Stomach (tissue), 9 donors: ENCODE results near the gene RHOH. TPM values are rescaled to one million over a fixed set of nuclear protein-coding genes. Genes with fewer than 3 reads are reported as not detected.

ENCODE experiments used
- DNase-seq, 2 donors: peaks; one replicate each; pipeline versions ENCODE4 v3.0.0 to v3.0.0-alpha.2; 2013 to 2019
- H3K27ac ChIP-seq, 5 donors: fragments of 200-600 bp in 4 of 5; sonication (generic) in 4 of 5; one replicate each; pipeline ENCODE4 v1.5.1; 2013 to 2019; ENCODE audit warnings: mild to moderate bottlenecking in 1 of 5, moderate library complexity in 1 of 5
- H3K27me3 ChIP-seq, 3 donors: fragments of 200-600 bp; sonication (generic); one replicate each; pipeline ENCODE4 v1.5.1; 2017 to 2019; ENCODE audit warnings: mixed run types in 1 of 3
- H3K36me3 ChIP-seq, 4 donors: fragments of 200-600 bp; sonication (generic); 1 replicate in 3 of 4; 2 replicates in 1 of 4; pipeline ENCODE4 v1.5.1; 2016 to 2019
- H3K4me1 ChIP-seq, 4 donors: fragments of 200-600 bp; sonication (generic); one replicate each; pipeline ENCODE4 v1.5.1; 2016 to 2019
- H3K4me3 ChIP-seq, 4 donors: fragments of 200-600 bp; sonication (generic) in 3 of 4; one replicate each; pipeline ENCODE4 v1.5.1; 2016 to 2019; ENCODE audit warnings: mild to moderate bottlenecking in 1 of 4
- H3K9me3 ChIP-seq, 4 donors: fragments of 200-600 bp; sonication (generic); one replicate each; pipeline ENCODE4 v1.5.1; 2016 to 2019
- CTCF ChIP-seq, 7 experiments: fragments of 450-650 bp in 4 of 7; fragments of 200-600 bp in 3 of 7; sonication (generic) in 3 of 7; IDR thresholded peaks; one replicate each; pipeline ENCODE4 v1.5.1; 2016 to 2019; ENCODE audit warnings: antibody characterized with exemption in 7 of 7, control low read depth in 2 of 7, mild to moderate bottlenecking in 1 of 7
- EP300 ChIP-seq: sonication (generic); formaldehyde crosslinking; IDR thresholded peaks from one replicate; pipeline ENCODE4 v1.6.1; 2017; ENCODE audit warnings: antibody characterized with exemption
- POLR2A ChIP-seq, 4 donors: fragments of 450-650 bp; IDR thresholded peaks; one replicate each; pipeline ENCODE4 v1.6.1; 2016; ENCODE audit warnings: antibody characterized with exemption in 4 of 4, control low read depth in 2 of 4, mild to moderate bottlenecking in 1 of 4, moderate library complexity in 1 of 4
- POLR2AphosphoS5 ChIP-seq, 3 donors: sonication (generic); formaldehyde crosslinking; IDR thresholded peaks; one replicate each; pipeline ENCODE4 v1.6.1; 2016; ENCODE audit warnings: antibody characterized with exemption in 3 of 3
- WGBS, 5 donors: extraction: QIAGEN DNeasy Blood & Tissue Kit in 3 of 5; methylation state at CpG; one replicate each; pipeline versions ENCODE4 v1.1.5 to v1.1.7; 2013 to 2018; 5-methylcytosine and 5-hydroxymethylcytosine counted together
- intact Hi-C: fragments of 100-400 bp; cut with DNase I; formaldehyde crosslinking; loops from one replicate; pipeline ENCODE4 v1.15.1; 2023; ENCODE audit warnings: low total_unique reads
- polyA plus RNA-seq, 3 donors: library from polyadenylated mRNA; stranded (reverse); fragments of 200-250 nt; gene quantifications; one replicate each; pipeline ENCODE4 v1.2.3, GENCODE V29; 2013
- total RNA-seq, 5 donors: library from RNA; depleted of rRNA; stranded (reverse); fragments of >200 nt; gene quantifications; one replicate each; pipeline versions ENCODE4 v1.1.0 to v1.2.3, GENCODE V29; 2014 to 2016
- donor health status: healthy with polysubstance abuse.
- donor health status: Bipolar disorder and iron deficiency.
- donor health status: healthy.

Gene RHOH
- total and polyA plus RNA-seq, 8 donors: 1.3 to 7.5 (median 4.0) TPM

- Histone ChIP-seq H3K27me3 (no peaks in the 10 kb centered on the region), H3K4me3 (no peak overlapping the region), H3K9me3 (peaks cover 0 to 5% (median 0%) of the 10 kb centered on the region in 4 donors), H3K36me3 (no peaks in the 10 kb centered on the region), H3K27ac (no peak overlapping the region), H3K4me1 (peaks cover 0 to 9% (median 0%) of the 10 kb centered on the region in 4 donors)
- DNase-seq: no peak
- intact Hi-C loops: no loop called here
- TF ChIP-seq CTCF (IDR thresholded peaks at IDR 0.05) (no peak), EP300 (no peak), POLR2AphosphoS5 (IDR thresholded peaks at IDR 0.05) (no peak), POLR2A (IDR thresholded peaks at IDR 0.05) (no peak)
- 80 to 89% (median 83%) methylated on average over 1 of the region's 1 CpG for WGBS, 5 donors
These were observed 24.9 kb downstream of the RHOH start for GRCh38 chr4:40221744-40222143.

GRCh38 chr4:40223343-40223742 lies 26.5 kb downstream of the RHOH start:
- H3K27ac ChIP-seq: no peak overlapping the region
- intact Hi-C loops: no loop called here
- 86 to 97% (median 88%) methylated on average over 1 of the region's 1 CpG for WGBS, 5 donors

GRCh38 chr4:40224432-40224831 lies 27.6 kb downstream of the RHOH start:
- 85 to 93% (median 90%) methylated on average over 5 of the region's 5 CpGs for WGBS, 5 donors
- Histone ChIP-seq H3K4me3 (no peak overlapping the region), H3K4me1 (no peaks in the 10 kb centered on the region), H3K27me3 (no peaks in the 10 kb centered on the region), H3K36me3 (no peaks in the 10 kb centered on the region), H3K9me3 (peaks cover 0 to 5% (median 0%) of the 10 kb centered on the region in 4 donors), H3K27ac (no peak overlapping the region)
- intact Hi-C loops: no loop called here
- DNase-seq: no peak
- no peak for TF ChIP-seq EP300
- no peak for TF ChIP-seq POLR2AphosphoS5 (IDR thresholded peaks at IDR 0.05)

More at GRCh38 chr4:40223343-40223742, 26.5 kb downstream of the RHOH start:
- Histone ChIP-seq H3K9me3 (peaks cover 0 to 5% (median 0%) of the 10 kb centered on the region in 4 donors), H3K4me3 (no peak overlapping the region), H3K27me3 (no peaks in the 10 kb centered on the region), H3K36me3 (no peaks in the 10 kb centered on the region), H3K4me1 (peaks cover 0 to 9% (median 0%) of the 10 kb centered on the region in 4 donors)
- DNase-seq: no peak
- no peak for TF ChIP-seq POLR2A (IDR thresholded peaks at IDR 0.05)
- TF ChIP-seq POLR2AphosphoS5 (IDR thresholded peaks at IDR 0.05): no peak
- TF ChIP-seq CTCF (IDR thresholded peaks at IDR 0.05): no peak
- TF ChIP-seq EP300: no peak

GRCh38 chr4:40225497-40225896 lies 28.7 kb downstream of the RHOH start:
- intact Hi-C loops: no loop called here
- no peaks in the 10 kb centered on the region for H3K27me3 ChIP-seq
- TF ChIP-seq CTCF (IDR thresholded peaks at IDR 0.05) (no peak), EP300 (no peak), POLR2AphosphoS5 (IDR thresholded peaks at IDR 0.05) (no peak), POLR2A (IDR thresholded peaks at IDR 0.05) (no peak)
- peaks cover 0 to 5% (median 0%) of the 10 kb centered on the region in 4 donors for H3K9me3 ChIP-seq
- H3K4me3 ChIP-seq: no peak overlapping the region
- DNase-seq: no peak
- no peaks in the 10 kb centered on the region for H3K36me3 ChIP-seq
- H3K27ac ChIP-seq: no peak overlapping the region
- 80 to 92% (median 88%) methylated on average over 5 of the region's 5 CpGs for WGBS, 5 donors
- no peaks in the 10 kb centered on the region for H3K4me1 ChIP-seq

- DNase-seq: peak in 1 of 2 donors; percentile 28
These were observed 30.5 kb downstream of the RHOH start for GRCh38 chr4:40227284-40227683.

More at GRCh38 chr4:40227284-40227683, 30.5 kb downstream of the RHOH start:
- peaks cover 0 to 2% (median 0%) of the 10 kb centered on the region in 4 donors for H3K9me3 ChIP-seq
- intact Hi-C loops: no loop called here
- no peaks in the 10 kb centered on the region for H3K4me1 ChIP-seq
- no peaks in the 10 kb centered on the region for H3K27me3 ChIP-seq
- H3K27ac ChIP-seq: no peak overlapping the region
- 53 to 65% (median 61%) methylated on average over 2 of the region's 2 CpGs for WGBS, 5 donors
- no peaks in the 10 kb centered on the region for H3K36me3 ChIP-seq
- TF ChIP-seq POLR2AphosphoS5 (IDR thresholded peaks at IDR 0.05): no peak
- no peak for TF ChIP-seq POLR2A (IDR thresholded peaks at IDR 0.05)
- TF ChIP-seq CTCF (IDR thresholded peaks at IDR 0.05): no peak
- no peak for TF ChIP-seq EP300
- H3K4me3 ChIP-seq: no peak overlapping the region
